Chondrocyte (in vitro differentiated cells): Measurements from ENCODE around the gene CMPK2. TPM values are rescaled to one million over a fixed set of nuclear protein-coding genes. Genes with fewer than 3 reads are reported as not detected.

Experiments used
- DNase-seq: peaks from one replicate; pipeline ENCODE4 v3.0.0; 2021; ENCODE audit warnings: mixed read lengths, low spot score
- H3K27ac Mint-ChIP-seq: one replicate; pipeline ENCODE4 v1.8.0; 2021; ENCODE audit warnings: mild to moderate bottlenecking, moderate library complexity, mixed read lengths; ENCODE audit not compliant: unreplicated experiment
- H3K27me3 Mint-ChIP-seq: 2 replicates; pipeline ENCODE4 v1.8.0; 2021; ENCODE audit warnings: low read depth, mixed read lengths
- H3K36me3 Mint-ChIP-seq: 2 replicates; pipeline ENCODE4 v1.8.0; 2021; ENCODE audit warnings: low read depth, mixed read lengths
- H3K4me1 Mint-ChIP-seq: 2 replicates; pipeline ENCODE4 v1.8.0; 2021; ENCODE audit warnings: low read depth, mild to moderate bottlenecking, mixed read lengths
- H3K4me3 Mint-ChIP-seq: one replicate; pipeline ENCODE4 v1.8.0; 2021; ENCODE audit warnings: mild to moderate bottlenecking, moderate library complexity, mixed read lengths; ENCODE audit not compliant: unreplicated experiment
- H3K9me3 Mint-ChIP-seq: 2 replicates; pipeline ENCODE4 v1.8.0; 2021; ENCODE audit warnings: low read depth, mixed read lengths
- CTCF ChIP-seq: fragments of 200-600 bp; sonication (generic); IDR thresholded peaks from 2 replicates; pipeline ENCODE4 v1.5.0; 2021; ENCODE audit warnings: antibody characterized with exemption, mild to moderate bottlenecking, moderate library complexity
- total RNA-seq: library from RNA; stranded (reverse); gene quantifications from 3 replicates; pipeline ENCODE4 v1.2.1, GENCODE V29; 2021

Gene CMPK2
- total RNA-seq, 1 donor from 2014 or later = 0.95 TPM

- DNase-seq = no peak
- peaks cover 13% of the 10 kb centered on the region for H3K27me3 Mint-ChIP-seq
- no peaks in the 10 kb centered on the region for H3K9me3 Mint-ChIP-seq
- no peaks in the 10 kb centered on the region for H3K36me3 Mint-ChIP-seq
- H3K27ac Mint-ChIP-seq = no peak overlapping the region
- H3K4me1 Mint-ChIP-seq = no peaks in the 10 kb centered on the region
- TF ChIP-seq CTCF = no peak
- no peak overlapping the region for H3K4me3 Mint-ChIP-seq
These were observed 52.7 kb downstream of the CMPK2 start for GRCh38 chr2:6812857-6813530.

GRCh38 chr2:6810961-6811360, 54.7 kb downstream of the CMPK2 start:
- peaks cover 11% of the 10 kb centered on the region for H3K27me3 Mint-ChIP-seq
- no peak for TF ChIP-seq CTCF
- H3K4me3 Mint-ChIP-seq = no peak overlapping the region
- H3K36me3 Mint-ChIP-seq = no peaks in the 10 kb centered on the region
- DNase-seq = no peak
- H3K9me3 Mint-ChIP-seq = no peaks in the 10 kb centered on the region
- no peak overlapping the region for H3K27ac Mint-ChIP-seq
- no peaks in the 10 kb centered on the region for H3K4me1 Mint-ChIP-seq

GRCh38 chr2:6808426-6808825, 57.3 kb downstream of the CMPK2 start:
- no peak for TF ChIP-seq CTCF

GRCh38 chr2:6806604-6807003, 59.1 kb downstream of the CMPK2 start:
- Mint-ChIP-seq H3K4me3 (no peak overlapping the region), H3K4me1 (no peaks in the 10 kb centered on the region)

More at GRCh38 chr2:6808426-6808825, 57.3 kb downstream of the CMPK2 start:
- Mint-ChIP-seq H3K27ac (no peak overlapping the region), H3K4me1 (no peaks in the 10 kb centered on the region), H3K4me3 (no peak overlapping the region), H3K27me3 (peaks cover 19% of the 10 kb centered on the region), H3K36me3 (no peaks in the 10 kb centered on the region), H3K9me3 (no peaks in the 10 kb centered on the region)
- no peak for DNase-seq

GRCh38 chr2:6800553-6800952, 65.2 kb downstream of the CMPK2 start:
- H3K36me3 Mint-ChIP-seq = no peaks in the 10 kb centered on the region
- H3K27ac Mint-ChIP-seq = no peak overlapping the region
- no peaks in the 10 kb centered on the region for H3K4me1 Mint-ChIP-seq
- H3K9me3 Mint-ChIP-seq = no peaks in the 10 kb centered on the region
- DNase-seq = no peak
- TF ChIP-seq CTCF = no peak
- peaks cover 14% of the 10 kb centered on the region for H3K27me3 Mint-ChIP-seq
- H3K4me3 Mint-ChIP-seq = no peak overlapping the region

More at GRCh38 chr2:6806604-6807003, 59.1 kb downstream of the CMPK2 start:
- DNase-seq = no peak
- Mint-ChIP-seq H3K27me3 (peaks cover 22% of the 10 kb centered on the region), H3K27ac (no peak overlapping the region), H3K36me3 (no peaks in the 10 kb centered on the region), H3K9me3 (no peaks in the 10 kb centered on the region)
- TF ChIP-seq CTCF = no peak

Other genes with a start within 250 kb of the CMPK2 start
- gene RSAD2, start 11.9 kb upstream of the CMPK2 start, total RNA-seq = 0.12 to 0.22 TPM in 2 of 3 replicates, not detected in the other
- 7.2 to 10.9 TPM (median 9.5 TPM) in 3 replicates for gene RNF144A, start 51.5 kb upstream of the CMPK2 start, total RNA-seq